ENCODE data around the gene COL26A1.

The COL26A1 gene

DNA sequence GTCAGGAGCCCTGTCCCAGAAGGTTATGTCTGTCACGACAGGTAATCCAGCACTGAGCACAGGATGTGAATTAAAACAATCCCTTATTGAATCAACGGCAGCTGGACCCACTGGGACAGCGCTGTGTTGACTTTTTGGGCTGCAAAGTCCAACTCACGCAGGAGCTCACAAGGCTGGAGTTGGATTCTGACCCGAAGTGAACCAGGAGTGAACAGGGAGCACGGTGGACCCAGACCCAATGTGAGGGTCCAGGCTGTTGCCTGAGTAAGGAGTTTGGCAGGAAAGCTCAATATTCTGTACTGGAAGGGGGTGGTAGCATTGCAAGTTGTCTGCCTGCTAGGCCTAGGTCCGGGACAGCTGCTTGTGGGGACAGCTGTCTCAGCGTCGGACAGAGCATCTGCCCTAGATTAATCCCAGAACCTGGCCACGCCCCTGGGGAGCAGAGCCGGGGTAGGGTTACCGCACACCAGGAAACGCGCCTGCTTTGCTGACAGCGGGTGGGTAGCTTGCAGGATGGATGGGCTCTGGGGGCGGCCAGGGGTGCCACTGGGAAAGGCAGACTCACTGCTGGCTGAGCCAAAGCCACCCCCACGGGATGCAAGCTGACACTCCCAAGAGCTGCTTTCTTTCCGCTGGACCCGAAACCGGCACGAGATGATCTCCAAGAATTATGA lies 24.0 kb downstream of the COL26A1 start (continued):
- TF ChIP-seq, protein P1, sequence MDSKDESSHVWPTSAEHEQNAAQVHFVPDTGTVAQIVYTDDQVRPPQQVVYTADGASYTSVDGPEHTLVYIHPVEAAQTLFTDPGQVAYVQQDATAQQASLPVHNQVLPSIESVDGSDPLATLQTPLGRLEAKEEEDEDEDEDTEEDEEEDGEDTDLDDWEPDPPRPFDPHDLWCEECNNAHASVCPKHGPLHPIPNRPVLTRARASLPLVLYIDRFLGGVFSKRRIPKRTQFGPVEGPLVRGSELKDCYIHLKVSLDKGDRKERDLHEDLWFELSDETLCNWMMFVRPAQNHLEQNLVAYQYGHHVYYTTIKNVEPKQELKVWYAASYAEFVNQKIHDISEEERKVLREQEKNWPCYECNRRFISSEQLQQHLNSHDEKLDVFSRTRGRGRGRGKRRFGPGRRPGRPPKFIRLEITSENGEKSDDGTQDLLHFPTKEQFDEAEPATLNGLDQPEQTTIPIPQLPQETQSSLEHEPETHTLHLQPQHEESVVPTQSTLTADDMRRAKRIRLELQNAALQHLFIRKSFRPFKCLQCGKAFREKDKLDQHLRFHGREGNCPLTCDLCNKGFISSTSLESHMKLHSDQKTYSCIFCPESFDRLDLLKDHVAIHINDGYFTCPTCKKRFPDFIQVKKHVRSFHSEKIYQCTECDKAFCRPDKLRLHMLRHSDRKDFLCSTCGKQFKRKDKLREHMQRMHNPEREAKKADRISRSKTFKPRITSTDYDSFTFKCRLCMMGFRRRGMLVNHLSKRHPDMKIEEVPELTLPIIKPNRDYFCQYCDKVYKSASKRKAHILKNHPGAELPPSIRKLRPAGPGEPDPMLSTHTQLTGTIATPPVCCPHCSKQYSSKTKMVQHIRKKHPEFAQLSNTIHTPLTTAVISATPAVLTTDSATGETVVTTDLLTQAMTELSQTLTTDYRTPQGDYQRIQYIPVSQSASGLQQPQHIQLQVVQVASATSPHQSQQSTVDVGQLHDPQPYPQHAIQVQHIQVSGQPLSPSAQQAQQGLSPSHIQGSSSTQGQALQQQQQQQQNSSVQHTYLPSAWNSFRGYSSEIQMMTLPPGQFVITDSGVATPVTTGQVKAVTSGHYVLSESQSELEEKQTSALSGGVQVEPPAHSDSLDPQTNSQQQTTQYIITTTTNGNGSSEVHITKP (tag by site-specific recombination; IDR thresholded peaks at IDR 0.05): peak; percentile 72
- TF ChIP-seq IKZF3 (tag by site-specific recombination; IDR thresholded peaks at IDR 0.05) (0 out of 2 replicates have a peak, but pooled peaks have one; percentile 53), ZNF837 (tag by site-specific recombination; IDR thresholded peaks at IDR 0.05) (no peak), ELK4 (IDR thresholded peaks at IDR 0.05; ENCODE audit: borderline replicate concordance, low read depth, low read length) (no peak), ZEB2 (tag by site-specific recombination; IDR thresholded peaks at IDR 0.05) (0 out of 2 replicates have a peak, but pooled peaks have one; percentile 51), ZIC2 (tag by site-specific recombination; IDR thresholded peaks at IDR 0.05) (peak; percentile 96), ZNF10 (tag by site-specific recombination; IDR thresholded peaks at IDR 0.05) (no peak), ZNF394 (tag by site-specific recombination; IDR thresholded peaks at IDR 0.05; ENCODE audit: borderline replicate concordance) (no peak), ZNF311 (tag by site-specific recombination; IDR thresholded peaks at IDR 0.05; ENCODE audit: borderline replicate concordance) (no peak), ZNF112 (tag by site-specific recombination; IDR thresholded peaks at IDR 0.05) (no peak), ZNF501 (tag by site-specific recombination; IDR thresholded peaks at IDR 0.05) (no peak), ZNF777 (tag by site-specific recombination; IDR thresholded peaks at IDR 0.05; ENCODE audit: borderline replicate concordance) (no peak), TSHZ1 (tag by site-specific recombination; IDR thresholded peaks at IDR 0.05; ENCODE audit: borderline replicate concordance) (no peak), ZNF148 (tag by site-specific recombination; IDR thresholded peaks at IDR 0.05; ENCODE audit: borderline replicate concordance) (no peak), ZNF174 (tag by site-specific recombination; IDR thresholded peaks at IDR 0.05) (no peak), ZNF561 (tag by site-specific recombination; IDR thresholded peaks at IDR 0.05; ENCODE audit: borderline replicate concordance) (no peak), ZBTB17 (tag by site-specific recombination; IDR thresholded peaks at IDR 0.05) (peak; percentile 82), SP3 (tag by site-specific recombination; IDR thresholded peaks at IDR 0.05) (0 out of 2 replicates have a peak, but pooled peaks have one; percentile 14), MEIS1 (CRISPR knock-in tag; IDR thresholded peaks at IDR 0.05; ENCODE audit: borderline replicate concordance) (no peak), ZNF169 (tag by site-specific recombination; IDR thresholded peaks at IDR 0.05) (no peak), ZNF792 (tag by site-specific recombination; IDR thresholded peaks at IDR 0.05) (no peak), ZNF558 (tag by site-specific recombination; IDR thresholded peaks at IDR 0.05) (no peak), ZNF202 (tag by site-specific recombination; IDR thresholded peaks at IDR 0.05; ENCODE audit: borderline replicate concordance) (no peak), ZNF791 (tag by site-specific recombination; IDR thresholded peaks at IDR 0.05) (no peak), ZBTB20 (tag by site-specific recombination; IDR thresholded peaks at IDR 0.05) (no peak; the same call in 1 of the 2 replicates), ZNF596 (tag by site-specific recombination; IDR thresholded peaks at IDR 0.05) (no peak)
- TF ChIP-seq, protein P2, sequence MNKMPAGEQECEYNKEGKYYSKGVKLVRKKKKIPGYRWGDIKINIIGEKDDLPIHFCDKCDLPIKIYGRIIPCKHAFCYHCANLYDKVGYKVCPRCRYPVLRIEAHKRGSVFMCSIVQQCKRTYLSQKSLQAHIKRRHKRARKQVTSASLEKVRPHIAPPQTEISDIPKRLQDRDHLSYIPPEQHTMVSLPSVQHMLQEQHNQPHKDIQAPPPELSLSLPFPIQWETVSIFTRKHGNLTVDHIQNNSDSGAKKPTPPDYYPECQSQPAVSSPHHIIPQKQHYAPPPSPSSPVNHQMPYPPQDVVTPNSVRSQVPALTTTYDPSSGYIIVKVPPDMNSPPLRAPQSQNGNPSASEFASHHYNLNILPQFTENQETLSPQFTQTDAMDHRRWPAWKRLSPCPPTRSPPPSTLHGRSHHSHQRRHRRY (tag by site-specific recombination; IDR thresholded peaks at IDR 0.05): no peak
